K562 (cell line): ENCODE results near the gene MT1E. TPM values are rescaled to one million over a fixed set of nuclear protein-coding genes. Genes with fewer than 3 reads are reported as not detected.

Experiments used
- CBX1 ChIP-seq: sonication (generic); IDR thresholded peaks from 2 replicates; pipeline ENCODE4 v1.6.1; 2016; ENCODE audit warnings: antibody characterized with exemption, low read depth, mild to moderate bottlenecking
- CBX8 ChIP-seq: fragments of 200-600 bp; sonication (generic); IDR thresholded peaks from 2 replicates; pipeline ENCODE4 v1.6.1; 2012; ENCODE audit warnings: borderline replicate concordance, mixed run types, low read depth, mild to moderate bottlenecking, moderate library complexity, mixed read lengths, low read length, control low read depth, inconsistent platforms; ENCODE audit not compliant: poor library complexity, severe bottlenecking; ENCODE audit errors: extremely low read depth
- FOS ChIP-seq: IDR thresholded peaks from 3 replicates; pipeline ENCODE4 v1.6.1; 2011; ENCODE audit not compliant: insufficient read length; ENCODE audit errors: extremely low read depth
- PBX2 ChIP-seq, 2 experiments: IDR thresholded peaks in 1 of 2; conservative IDR thresholded peaks in 1 of 2; 2 replicates each; pipeline ENCODE4 v1.6.1; 2016; ENCODE audit warnings: low read depth in 2 of 2, mild to moderate bottlenecking in 1 of 2, missing compliant biosample characterization in 1 of 2, missing genetic modification characterization in 1 of 2, moderate library complexity in 1 of 2
- POLR2AphosphoS5 ChIP-seq: IDR thresholded peaks from 2 replicates; pipeline ENCODE4 v1.6.1; 2011; ENCODE audit warnings: mild to moderate bottlenecking, low read depth, low read length, moderate library complexity; ENCODE audit not compliant: control insufficient read depth, insufficient read depth
- ZBTB17 ChIP-seq: fragments of 450-650 bp; formaldehyde crosslinking; IDR thresholded peaks from 2 replicates; pipeline ENCODE4 v1.4.0; 2020; ENCODE audit warnings: mild to moderate bottlenecking
- ZNF318 ChIP-seq, 2 experiments: fragments of 450-650 bp; IDR thresholded peaks; 2 replicates each; pipeline ENCODE4 v1.6.1; 2016; ENCODE audit warnings: mild to moderate bottlenecking in 2 of 2, borderline replicate concordance in 1 of 2, low read depth in 1 of 2, moderate library complexity in 1 of 2
- ZNF639 ChIP-seq, 2 experiments: fragments of 200-800 bp in 1 of 2; sonication (Bioruptor generic) in 1 of 2; sonication (generic) in 1 of 2; formaldehyde crosslinking in 1 of 2; IDR thresholded peaks in 1 of 2; conservative IDR thresholded peaks in 1 of 2; 2 replicates each; pipeline versions ENCODE4 v1.5.0 to v1.6.1; 2016 to 2020; ENCODE audit warnings: missing compliant biosample characterization in 1 of 2, missing genetic modification characterization in 1 of 2, missing genetic modification reagents in 1 of 2
- polyA plus RNA-seq, 8 experiments: library from polyadenylated mRNA; depleted of rRNA in 4 of 8; stranded (reverse) in 5 of 8; unstranded in 3 of 8; fragments of >200 nt; fragmentation: Nextera tagmentation in 2 of 8; fragmentation: Illumina TruSeq in 1 of 8; extraction: Ambion mirVana in 2 of 8; extraction: Trizol in 1 of 8; gene quantifications; 2 replicates each; pipeline versions ENCODE4 v1.2.1 to v1.2.3, GENCODE V29; 2011 to 2014; ENCODE audit warnings: inconsistent platforms in 1 of 8, missing spikeins in 1 of 8
- total RNA-seq, 7 experiments: library from RNA; depleted of rRNA in 6 of 7; stranded (reverse); fragments of >200 nt in 6 of 7; fragmentation: Illumina TruSeq in 2 of 7; extraction: Trizol in 2 of 7; gene quantifications; 2 replicates each; pipeline versions ENCODE4 v1.2.1 to v1.2.3, GENCODE V29; 2011 to 2021; ENCODE audit warnings: low replicate concordance in 1 of 7
- TF ChIP-seq, protein P1 (sequence below): fragments of 450-650 bp; conservative IDR thresholded peaks from 2 replicates; pipeline ENCODE4 v1.6.1; 2016; ENCODE audit warnings: missing genetic modification characterization, low read depth, mild to moderate bottlenecking, missing compliant biosample characterization, moderate library complexity

The MT1E gene
- total and polyA plus RNA-seq, 9 of the 15 experiments (the other 6 are each of a cell fraction or from before 2014, with no cell fraction given): 0.29 to 0.81 (median 0.46) TPM; not detected in 3

- TF ChIP-seq, protein P1, sequence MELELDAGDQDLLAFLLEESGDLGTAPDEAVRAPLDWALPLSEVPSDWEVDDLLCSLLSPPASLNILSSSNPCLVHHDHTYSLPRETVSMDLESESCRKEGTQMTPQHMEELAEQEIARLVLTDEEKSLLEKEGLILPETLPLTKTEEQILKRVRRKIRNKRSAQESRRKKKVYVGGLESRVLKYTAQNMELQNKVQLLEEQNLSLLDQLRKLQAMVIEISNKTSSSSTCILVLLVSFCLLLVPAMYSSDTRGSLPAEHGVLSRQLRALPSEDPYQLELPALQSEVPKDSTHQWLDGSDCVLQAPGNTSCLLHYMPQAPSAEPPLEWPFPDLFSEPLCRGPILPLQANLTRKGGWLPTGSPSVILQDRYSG (tag): no peak
- no peak for TF ChIP-seq FOS
- peak; percentile 74; the same call in 1 of the 2 replicates for TF ChIP-seq ZBTB17
- no peak for TF ChIP-seq CBX8
- TF ChIP-seq CBX1: peak; percentile 90
- peak; percentile 39 for TF ChIP-seq POLR2AphosphoS5
- TF ChIP-seq ZNF318 (IDR thresholded peaks at IDR 0.05; ENCODE audit: borderline replicate concordance in 1 of 2, low read depth in 1 of 2): no peak
- TF ChIP-seq ZNF639 (CRISPR knock-in tag; conservative IDR thresholded peaks at IDR 0.05 in 1 of 2, IDR thresholded peaks at IDR 0.05 in 1 of 2): 0 out of 4 replicates have a peak, but pooled peaks of 1 of the 2 experiments have one; percentile 42
- no peak for TF ChIP-seq PBX2 (CRISPR knock-in tag; IDR thresholded peaks at IDR 0.05; ENCODE audit: low read depth)
- TF ChIP-seq PBX2 (tag; conservative IDR thresholded peaks at IDR 0.05; ENCODE audit: low read depth): no peak
Observed at GRCh38 chr16:56608043-56608875, 17.3 kb upstream of the MT1E start, which contains the start of gene MT2A (continued).
